ENCODE data around the gene POLDIP3.
"Not testable (repeated sequence)": the region's sequence is repeated elsewhere in the genome, so short reads cannot be mapped to it uniquely, and the experiment has no call there.

Gene POLDIP3

GRCh38 chr22:42536166-42536565 lies 78.5 kb downstream of the POLDIP3 start:
- no peak for DNase-seq
- no peak for TF ChIP-seq CTCF (IDR thresholded peaks at IDR 0.05; ENCODE audit: low read depth, low read length)
- no peaks in the 10 kb centered on the region for H3K27me3 ChIP-seq
- H3K4me1 ChIP-seq, result no peaks in the 10 kb centered on the region
- no peak overlapping the region for H3K4me3 ChIP-seq (ENCODE audit: low read depth, low read length)
- no peaks in the 10 kb centered on the region for H3K9me3 ChIP-seq
- no peaks in the 10 kb centered on the region for H3K36me3 ChIP-seq

DNA sequence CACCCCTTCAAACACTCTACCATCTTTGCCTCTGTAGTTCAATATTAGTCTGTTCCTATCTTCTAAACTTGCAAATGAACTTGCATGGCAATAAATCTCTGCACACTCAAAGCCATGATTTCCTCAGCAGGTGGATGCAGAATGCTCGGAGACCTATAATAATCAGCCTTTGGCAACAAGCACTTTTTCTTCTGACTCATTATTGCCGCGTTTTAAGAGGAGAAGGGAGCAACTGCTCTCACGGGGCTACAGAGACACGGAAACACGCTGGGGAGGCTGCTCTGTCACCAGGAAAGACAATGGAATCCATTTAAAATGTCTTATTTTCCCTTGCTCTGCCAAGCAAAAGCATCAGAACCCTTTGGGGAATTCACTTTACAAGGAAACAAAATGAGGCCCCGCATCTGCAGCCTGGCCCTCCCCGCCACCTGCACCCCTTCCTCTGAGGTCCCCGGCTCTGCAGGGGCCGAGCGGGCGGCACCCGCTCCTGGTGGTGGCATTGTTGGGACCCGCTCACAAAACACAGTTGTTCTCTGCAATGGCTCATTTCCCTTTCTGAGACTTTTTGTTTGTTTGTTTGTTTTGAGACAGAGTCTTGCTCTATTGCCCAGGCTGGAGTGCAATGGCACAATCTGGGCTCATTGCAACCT lies 79.5 kb downstream of the POLDIP3 start:
- not testable (repeated sequence) for H3K4me3 ChIP-seq (ENCODE audit: low read depth, low read length); DNase-seq; H3K36me3 ChIP-seq; H3K9me3 ChIP-seq; H3K4me1 ChIP-seq; H3K27me3 ChIP-seq

All from BE2C (cell line).